SHP77 (cell line): ENCODE data around the gene THEM5.
"Not testable (repeated sequence)": the region's sequence is repeated elsewhere in the genome, so short reads cannot be mapped to it uniquely, and the experiment has no call there.

Experiments used
- DNase-seq, 2 experiments: peaks; one replicate each; lab custom pipeline; 2025; lab: John Stamatoyannopoulos, UW

THEM5 gene, protein sequence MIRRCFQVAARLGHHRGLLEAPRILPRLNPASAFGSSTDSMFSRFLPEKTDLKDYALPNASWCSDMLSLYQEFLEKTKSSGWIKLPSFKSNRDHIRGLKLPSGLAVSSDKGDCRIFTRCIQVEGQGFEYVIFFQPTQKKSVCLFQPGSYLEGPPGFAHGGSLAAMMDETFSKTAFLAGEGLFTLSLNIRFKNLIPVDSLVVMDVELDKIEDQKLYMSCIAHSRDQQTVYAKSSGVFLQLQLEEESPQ

DNA sequence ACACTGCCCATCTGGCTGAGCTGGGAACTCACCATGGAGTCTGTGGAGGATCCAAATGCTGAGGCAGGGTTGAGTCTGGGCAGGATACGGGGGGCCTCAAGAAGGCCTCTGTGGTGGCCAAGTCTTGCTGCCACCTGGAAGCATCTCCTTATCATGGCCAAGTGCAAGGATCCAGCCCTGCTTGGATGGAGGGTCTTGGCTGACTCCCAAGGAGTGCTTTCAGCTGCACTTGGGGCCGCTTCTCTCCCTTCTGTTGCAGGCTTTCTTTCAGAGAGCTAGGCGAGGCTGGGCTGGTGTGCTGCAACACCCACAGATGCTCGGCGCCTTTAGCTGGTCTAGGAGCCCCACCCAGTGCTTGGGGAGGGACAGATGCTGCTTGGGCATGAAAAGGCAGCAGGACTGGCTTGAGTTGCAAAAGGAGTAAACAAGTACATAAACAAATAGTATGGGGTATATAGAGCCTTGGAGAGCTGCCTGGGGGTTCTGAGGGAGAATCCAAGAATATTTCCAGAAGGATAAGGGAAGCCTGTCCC lies at the start of gene THEM5:
TSS of gene THEM5 (minus strand) at position 302 of the 533 bp plus-strand sequence. CDS start at position 155, 147 bp downstream.
- no peak for DNase-seq

DNA sequence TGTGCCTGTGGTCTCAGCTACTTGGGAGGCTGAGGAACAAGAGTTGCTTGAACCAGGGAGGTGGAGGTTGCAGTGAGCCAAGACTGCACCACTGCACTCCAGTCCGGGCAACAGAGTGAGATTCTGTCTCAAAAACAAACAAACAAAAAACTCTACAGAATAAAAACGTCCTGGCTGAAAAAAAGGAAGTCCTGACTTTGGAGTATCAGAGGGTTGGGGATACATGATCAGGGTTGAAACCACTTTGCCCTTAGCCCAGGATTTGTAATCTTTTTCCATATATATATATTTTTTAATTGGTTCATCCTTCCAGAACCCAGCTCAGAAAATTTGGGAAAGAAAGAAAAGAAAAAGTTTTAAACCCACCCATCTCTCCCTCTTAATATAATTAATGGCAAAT lies 49.3 kb upstream of the THEM5 start:
- no peak for DNase-seq

DNA sequence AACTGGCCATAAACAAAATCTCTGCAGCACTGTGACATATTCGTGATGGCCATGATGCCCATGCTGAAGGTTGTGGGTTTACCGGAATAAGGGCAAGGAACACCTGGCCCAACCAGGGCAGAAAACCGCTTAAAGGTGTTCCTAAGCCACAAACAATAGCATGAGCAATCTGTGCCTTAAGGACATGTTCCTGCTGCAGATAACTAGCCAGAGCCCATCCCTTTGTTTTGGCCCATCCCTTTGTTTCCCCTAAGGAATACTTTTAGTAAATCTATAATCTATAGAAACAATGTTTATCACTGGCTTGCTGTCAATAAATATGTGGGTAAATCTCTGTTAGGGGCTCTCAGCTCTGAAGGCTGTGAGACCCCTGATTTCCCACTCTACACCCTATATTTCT lies 47.3 kb upstream of the THEM5 start:
- not testable (repeated sequence) for DNase-seq

DNA sequence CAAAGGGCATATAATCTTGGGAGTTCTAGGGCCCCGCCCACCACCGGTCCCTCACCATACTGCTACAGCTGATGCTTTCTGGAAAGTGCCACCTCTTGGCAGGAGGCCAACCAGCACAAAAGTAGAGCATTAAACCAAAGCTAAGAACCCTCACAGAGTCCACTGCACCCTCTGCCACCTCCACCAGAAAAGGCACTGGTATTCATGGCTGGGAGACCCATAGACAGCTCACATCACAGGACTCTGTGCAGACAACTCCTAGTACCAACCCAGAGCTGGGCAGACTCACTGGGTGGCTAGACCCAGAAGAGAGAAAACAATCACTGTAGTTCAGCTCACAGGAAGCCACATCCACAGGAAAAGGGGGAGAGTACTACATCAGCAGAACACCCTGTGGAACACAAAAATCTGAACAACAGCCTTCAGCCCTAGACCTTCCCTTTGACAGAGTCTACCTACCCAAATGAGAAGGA lies 45.0 kb upstream of the THEM5 start:
- peak; percentile 10 to 14 for DNase-seq

DNA sequence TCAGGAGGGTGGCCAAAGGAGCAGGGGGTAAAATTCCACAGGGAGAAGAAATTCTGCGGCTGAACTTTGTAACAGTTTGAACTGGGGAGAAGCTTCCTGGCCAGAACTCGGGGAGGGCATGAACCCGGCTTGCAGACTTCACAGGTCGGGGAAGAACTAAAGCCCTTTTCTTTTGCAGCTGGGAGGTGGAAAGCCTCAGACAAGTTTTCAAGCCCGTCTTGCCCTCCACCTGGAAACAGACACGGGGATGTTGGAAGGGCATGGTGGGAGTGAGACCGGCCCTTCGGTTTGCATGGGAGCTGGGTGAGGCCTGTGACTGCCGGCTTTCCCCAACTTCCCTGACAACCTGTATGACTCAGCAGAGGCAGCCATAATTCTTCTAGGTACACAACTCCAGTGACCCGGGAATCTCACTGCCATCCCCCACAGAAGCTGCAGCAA lies 44.5 kb upstream of the THEM5 start:
- DNase-seq = no peak

DNA sequence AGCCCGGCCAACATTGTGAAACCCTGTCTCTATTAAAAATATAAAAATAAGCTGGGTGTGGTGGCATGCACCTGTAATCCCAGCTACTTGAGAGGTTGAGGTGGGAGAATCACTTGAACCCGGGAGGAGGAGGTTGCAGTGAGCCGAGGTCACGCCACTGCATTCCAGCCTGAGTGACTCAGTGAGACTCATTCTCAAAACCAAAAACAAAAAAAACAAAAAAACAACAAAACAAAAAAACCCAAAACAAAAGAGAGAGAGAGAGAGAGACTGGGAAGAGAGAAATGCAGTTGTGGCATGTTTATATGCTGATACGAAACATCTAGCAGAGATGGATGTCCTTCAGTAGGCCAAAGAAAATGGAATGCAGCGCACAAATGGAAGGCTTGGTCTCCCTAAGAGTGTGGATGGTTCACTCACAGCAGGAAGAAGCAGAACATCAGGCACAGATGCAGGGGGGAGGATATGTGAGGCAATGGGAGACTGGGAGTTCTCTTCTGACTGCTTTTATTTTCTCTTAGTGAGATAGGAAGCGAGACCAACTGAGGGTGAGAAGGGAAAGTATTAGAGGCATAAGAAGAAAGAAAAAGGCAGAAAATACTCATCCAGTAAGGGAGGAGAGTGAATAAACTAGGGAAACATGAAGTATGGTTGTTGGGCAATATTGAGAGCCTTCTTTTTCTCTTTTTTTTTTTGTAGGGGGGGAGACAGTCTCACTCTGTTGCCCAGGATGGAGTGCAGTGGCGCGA lies 39.8 kb upstream of the THEM5 start:
- no peak for DNase-seq

DNA sequence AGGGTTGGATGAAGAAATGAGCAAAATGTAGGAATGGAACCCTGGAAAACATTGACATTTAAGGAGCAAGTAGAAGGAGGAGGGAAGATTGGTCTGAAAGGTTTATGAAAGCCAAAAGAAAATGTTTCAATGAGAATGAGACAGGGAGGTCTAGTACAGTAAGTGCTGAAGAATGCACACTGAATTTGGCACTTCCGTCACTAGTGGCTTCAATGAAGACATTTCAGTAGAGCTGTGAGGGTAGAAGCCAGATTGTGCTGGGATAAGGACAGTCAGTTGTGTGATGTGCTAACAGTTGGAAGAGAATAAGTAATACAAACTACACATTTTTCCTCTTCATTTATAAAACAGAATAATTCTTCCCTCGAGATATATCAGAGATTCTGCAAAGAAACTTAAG lies 38.7 kb upstream of the THEM5 start:
- DNase-seq = no peak

DNA sequence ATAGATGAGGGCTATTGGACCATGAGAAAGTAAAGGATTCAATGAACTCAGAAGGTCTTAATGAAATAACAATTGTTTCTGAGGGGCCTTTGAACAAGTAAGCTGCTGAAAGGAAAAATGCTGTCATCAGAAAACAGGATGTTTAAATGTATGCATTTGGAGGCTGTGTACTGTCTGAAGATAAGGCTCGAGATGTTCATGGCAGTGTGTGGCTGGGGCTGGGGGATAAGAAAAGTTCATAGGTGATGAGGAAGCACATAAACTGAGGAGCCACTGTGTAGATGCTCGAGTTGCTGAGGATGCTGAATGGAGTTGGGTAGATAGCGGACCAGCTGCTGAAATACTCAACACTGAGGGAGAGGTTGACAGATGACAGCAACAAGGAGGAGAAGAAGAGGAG lies 38.0 kb upstream of the THEM5 start:
- no peak for DNase-seq

DNA sequence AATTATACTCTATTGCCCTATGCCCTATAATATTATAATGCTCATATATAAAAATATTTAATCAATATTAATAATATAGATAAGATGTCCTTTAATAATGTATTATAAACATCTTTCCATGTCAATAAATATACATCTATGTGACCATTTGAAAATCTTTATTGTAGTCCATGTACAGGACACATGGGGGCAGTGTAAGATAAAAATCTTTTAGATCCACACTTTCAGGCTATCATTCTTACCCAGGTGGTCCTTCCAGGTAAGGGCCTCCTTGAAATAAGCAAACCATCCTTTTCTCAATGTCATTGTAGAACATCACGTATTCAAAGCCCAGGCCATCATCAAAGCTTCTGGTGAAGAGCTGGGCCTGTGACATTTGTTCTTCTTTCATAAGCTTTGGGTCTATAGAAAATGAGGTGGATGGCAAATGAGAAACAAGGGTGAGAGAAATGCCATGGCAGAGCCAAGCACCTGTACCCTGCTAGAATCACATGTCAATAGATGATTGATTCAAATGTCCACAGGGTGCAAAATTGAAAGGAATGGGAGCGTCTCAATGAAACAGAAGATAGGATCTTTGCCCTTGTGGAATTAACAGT lies 35.6 kb upstream of the THEM5 start:
- peak; percentile 24 to 34 for DNase-seq

DNA sequence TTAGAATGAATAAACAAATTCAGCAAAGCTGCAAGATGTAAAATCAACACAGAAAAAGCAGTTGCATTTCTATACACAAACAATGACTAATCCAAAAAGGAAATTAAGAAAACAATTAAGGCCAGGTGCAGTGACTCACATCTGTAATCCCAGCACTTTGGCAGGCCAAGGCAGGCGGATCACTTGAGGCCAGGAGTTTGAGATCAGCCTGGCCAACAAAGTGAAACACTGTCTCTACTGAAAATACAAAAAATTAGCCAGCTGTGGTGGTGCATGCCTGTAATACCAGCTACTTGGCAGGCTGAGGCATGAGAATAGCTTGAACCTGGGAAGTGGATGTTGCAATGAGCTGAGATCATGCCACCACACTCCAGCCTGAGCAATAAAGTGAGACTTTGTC lies 33.5 kb upstream of the THEM5 start:
- DNase-seq = no peak

DNA sequence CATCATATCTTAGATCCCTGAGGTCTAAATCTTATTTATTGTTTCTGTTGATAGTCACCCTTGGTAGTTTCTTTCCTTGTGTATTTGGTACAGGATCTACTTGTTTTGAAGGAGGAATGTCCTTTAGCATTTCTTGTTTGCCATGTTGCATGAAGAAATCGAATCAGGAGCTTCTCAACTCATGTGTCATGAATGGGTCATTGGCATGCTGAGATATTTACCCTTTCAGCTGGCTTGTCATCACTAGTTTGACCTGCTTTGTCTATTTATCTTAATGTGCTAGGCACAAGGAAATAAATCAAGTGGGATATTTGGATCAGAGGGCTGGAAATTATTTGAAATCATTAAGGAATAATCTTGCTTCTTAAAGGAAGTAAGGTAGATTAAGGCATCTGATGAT lies 32.0 kb upstream of the THEM5 start:
- DNase-seq = no peak

DNA sequence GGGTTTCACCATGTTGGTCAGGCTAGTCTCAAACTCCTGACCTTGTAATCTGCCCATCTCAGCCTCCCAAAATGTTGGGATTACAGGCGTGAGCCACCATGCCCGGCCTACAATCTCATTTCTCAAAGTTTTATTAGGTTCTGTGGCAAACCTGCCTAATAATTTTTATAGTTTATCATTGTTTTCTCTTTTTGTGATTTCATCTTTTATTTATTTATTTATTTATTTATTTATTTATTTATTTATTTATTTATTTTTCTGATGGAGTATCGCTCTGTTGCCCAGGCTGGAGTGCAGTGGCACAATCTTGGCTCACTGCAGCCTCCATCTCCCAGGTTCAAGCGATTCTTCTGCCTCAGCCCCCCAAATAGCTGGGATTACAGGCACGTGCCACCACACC lies 31.4 kb upstream of the THEM5 start:
- DNase-seq = not testable (repeated sequence)

DNA sequence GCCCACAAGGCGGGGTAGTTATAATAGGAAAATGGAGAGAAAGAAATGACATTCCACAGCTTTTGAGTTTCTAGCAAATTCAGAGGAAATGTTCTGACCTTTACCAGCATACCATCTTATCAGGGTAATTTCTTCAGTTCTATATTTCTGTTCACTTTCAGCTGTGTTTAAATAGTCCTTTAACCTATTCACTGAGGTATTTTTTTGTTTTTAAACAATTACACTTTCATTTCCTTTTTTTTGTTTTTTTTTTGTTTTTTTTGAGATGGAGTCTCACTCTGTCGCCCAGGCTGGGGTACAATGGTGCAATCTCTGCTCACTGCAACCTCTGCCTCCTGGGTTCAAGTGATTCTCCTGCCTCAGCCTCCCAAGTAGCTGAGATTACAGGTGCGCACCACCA lies 30.9 kb upstream of the THEM5 start:
- not testable (repeated sequence) for DNase-seq

DNA sequence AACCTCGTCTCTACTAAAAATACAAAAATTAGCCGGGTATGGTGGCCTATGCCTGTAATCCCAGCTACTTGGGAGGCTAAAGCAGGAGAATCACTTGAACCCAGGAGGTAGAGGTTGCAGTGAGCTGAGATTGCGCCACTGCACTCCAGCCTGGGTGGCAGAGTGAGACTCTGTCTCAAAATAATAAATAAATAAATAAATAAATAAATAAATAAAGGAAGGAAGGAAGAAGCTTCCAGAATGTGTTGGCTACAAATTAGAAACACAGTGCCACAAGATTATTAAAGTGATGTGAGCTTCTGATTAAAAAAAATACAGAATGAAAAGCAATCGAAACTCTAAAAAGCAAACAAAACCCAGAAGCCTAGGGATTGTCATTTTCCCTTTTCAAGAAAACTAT lies 30.4 kb upstream of the THEM5 start:
- DNase-seq = not testable (repeated sequence)

DNA sequence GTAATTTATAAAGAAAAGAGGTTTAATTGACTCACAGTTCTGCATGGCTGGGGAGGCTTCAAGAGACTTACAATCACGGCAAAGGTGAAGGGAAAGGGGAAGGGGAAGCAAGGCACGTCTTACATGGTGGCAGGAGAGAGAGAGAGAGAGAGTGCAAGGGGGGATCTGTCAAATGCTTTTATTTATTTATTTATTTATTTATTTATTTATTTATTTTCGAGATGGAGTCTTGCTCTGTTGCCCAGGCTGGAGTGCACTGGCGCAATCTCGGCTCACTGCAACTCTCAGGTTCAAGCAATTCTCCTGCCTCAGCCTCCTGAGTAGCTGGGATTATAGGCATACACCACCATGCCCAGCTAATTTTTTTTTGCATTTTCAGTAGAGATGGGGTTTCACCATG lies 29.4 kb upstream of the THEM5 start:
- not testable (repeated sequence) for DNase-seq

DNA sequence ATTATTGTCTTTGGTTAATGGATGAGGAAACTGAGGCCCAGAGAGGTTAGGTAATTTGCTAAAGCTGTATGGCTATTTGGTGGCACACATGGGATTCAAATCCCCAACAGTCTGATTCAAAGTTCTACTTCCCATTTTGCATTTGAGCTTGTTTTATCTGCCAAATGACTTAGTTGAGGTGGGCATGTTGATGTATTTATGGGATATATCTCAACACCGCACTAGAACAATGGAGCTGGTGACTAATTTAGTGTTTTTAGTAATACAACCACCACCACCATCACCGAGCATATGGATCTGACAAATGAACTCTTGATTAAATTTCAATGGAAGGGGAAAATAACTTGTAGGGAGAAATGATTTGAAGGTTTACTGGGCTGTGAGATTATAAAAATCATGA lies 29.0 kb upstream of the THEM5 start:
- DNase-seq = no peak

DNA sequence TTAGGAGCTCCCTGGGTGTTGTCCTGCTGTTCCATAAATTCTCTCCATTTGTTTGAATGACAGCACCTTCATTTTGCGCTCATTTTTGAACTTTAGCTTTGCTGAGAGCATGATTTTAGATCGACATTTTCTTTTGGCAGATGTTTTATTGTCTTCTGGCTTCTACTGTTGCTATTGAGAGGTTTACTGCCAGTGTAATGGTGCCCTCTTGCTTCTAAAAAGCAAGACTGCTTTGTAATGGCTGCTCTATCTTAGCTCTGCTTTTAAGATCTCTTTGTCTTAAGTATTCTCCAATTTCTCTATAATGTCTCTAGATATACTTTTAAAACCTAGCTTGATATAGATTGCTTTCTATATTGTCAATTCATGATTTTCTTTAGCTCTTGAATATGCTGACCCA lies 28.0 kb upstream of the THEM5 start:
- DNase-seq = no peak

DNA sequence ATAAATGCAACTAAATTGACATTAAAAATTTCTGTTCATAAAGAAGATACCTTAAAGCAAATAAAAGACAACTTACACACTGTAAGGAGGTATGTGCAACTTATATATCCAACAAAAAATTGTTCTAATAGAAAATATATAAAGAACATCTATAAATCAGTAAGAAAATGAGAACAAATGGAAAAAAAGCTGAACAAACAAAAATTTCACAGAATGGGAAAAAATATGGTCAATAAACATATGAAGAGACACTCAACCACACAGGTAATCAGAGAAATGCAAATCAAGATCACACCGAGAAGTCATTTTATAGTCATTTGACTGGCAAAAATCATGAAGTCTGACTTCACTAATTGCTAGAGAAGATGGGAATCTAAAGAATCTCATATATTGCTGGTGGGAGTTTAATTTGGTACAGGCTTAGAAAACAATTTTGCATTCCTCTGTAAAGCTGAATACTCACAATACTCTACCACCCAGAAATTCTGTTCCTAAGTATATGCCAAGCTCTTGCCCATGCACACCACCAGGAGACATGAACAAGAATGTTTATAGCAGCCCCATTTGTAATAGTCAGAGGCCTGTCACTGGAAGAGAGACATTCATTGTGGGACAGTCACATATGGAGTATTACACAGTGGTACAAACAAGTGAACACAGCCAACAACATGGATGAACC lies 22.0 kb upstream of the THEM5 start:
- no peak for DNase-seq

DNA sequence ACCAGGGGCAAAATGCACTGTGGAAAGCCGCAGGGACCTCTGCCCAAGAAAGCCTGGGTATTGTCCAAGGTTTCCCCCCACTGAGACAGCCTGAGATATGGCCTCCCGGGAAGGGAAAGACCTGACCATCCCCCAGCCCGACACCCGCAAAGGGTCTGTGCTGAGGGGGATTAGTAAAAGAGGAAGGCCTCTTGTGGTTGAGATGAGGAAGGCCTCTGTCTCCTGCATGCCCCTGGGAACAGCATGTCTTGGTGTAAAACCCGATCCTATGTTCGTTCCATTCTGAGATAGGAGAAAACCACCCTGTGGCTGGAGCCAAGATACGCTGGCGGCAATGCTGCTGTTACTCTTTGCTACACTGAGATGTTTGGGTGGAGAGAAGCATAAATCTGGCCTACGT lies 19.3 kb upstream of the THEM5 start:
- DNase-seq = not testable (repeated sequence)

DNA sequence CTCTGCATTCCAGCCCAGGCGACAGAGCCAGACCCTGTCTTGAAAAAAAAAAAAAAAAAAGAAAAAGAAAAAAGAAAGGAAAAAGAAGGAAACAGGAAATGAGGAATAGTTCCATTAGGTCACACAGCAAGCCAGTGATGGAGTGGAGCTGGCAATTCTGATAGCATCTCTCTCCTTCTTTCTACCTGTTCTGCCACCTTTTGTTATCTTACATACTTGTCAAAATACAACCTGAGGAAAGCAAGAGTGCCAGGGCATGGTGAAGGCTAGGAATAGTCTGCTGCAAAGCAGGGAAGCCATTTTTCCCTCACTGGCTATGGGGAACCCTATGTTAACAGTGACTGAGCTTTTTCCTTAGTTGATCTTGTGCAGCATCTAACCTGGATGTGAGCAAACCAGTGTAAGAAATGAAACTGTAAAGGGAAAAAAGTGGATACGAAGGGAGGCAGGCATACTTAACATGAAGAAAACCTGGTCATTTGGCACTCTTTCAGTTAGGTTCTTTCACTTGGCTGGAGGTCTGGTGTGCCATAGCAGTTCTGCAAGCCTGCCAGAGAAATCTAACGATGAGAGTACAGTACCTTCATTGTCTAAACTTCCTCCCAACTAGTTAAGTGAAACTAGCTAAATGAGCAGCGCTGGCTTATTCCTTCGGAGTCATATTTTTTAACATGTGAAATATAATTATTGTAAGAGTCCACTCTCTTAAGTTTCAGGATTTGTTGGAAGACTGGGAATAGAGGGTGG lies 17.9 kb upstream of the THEM5 start:
- DNase-seq = no peak

DNA sequence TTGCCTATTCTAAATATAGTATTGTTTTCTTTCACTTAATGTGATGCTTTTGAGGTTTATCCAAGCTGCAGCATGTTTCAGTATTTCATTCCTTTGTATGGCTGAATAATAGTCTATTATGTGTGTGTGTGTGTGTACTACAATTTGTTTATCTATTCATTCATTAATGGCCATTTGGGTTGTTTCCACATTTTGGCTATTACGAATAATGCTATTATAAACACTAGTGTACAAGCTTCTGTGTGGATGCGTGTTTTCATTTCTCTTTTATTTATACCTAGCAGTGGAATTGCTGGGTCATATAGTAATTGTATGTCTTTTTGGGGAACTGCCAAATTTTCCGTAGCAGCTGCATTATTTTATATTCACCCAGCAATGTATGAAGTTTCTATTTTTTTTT lies 15.0 kb upstream of the THEM5 start:
- no peak for DNase-seq
